Panc1 (cell line): ENCODE measurements around the gene TMEM121.

Source experiments
- CTCF ChIP-seq: fragments of 450-650 bp; IDR thresholded peaks from 2 replicates; pipeline ENCODE4 v1.5.1; 2017; ENCODE audit warnings: mild to moderate bottlenecking
- POLR2AphosphoS5 ChIP-seq: IDR thresholded peaks from 2 replicates; pipeline ENCODE4 v1.6.1; 2012; ENCODE audit warnings: mild to moderate bottlenecking, low read depth, low read length, moderate library complexity
- REST ChIP-seq, 2 experiments: IDR thresholded peaks; 2 replicates each; pipeline ENCODE4 v1.6.1; 2011 to 2012; ENCODE audit warnings: low read depth in 2 of 2, control low read depth in 1 of 2, low read length in 1 of 2, mild to moderate bottlenecking in 1 of 2, moderate library complexity in 1 of 2; ENCODE audit not compliant: insufficient read depth in 1 of 2

DNA sequence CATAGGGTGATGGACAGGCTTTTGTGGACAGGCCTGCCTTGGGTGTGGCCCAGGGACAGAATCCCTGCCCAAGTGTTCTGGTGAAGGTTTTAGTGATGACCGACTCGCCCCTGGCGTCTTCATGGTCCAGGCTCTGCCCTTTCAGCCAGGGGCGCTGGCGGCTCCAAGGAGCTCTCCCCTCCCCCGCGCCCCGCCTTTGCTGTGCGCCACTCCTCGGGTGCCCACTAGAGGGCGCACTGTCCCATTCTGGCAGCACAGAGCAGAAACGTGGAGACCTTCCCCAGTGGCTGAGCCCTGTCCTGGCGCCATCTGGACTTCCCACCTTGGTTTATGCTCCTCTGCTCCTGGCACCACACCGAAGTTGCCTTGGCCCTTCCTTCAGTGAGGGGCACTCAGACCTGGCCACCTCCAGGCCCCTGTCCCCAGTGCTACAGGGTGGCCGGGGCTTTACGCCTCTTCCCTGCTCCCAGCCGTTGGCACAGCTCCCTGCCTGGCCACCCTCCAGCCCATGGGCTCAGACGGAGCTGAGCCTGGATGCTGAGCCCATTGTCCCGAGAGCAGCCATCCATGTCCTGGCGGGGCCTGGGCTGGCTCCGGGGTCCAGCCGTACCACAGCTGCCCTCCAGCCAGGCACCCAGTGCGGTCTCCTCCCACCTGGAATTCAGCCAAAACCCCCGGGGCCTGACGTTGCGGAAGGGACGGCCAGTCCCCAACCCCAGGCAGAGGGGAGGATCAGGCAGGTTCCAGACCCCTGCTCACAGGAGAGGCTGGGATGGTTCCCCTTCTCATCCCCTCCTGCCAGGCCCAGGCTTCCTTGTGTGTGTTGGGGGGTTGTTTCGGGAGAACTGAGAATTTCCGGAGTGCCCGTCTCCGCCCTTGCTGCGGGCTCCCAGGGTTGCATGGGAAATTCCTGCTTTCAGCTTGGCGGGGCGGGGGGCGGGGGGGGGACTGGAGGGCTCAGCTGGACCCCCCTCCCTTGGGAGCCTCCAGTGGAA is 45.3 kb upstream of the TMEM121 start:
- TF ChIP-seq REST (IDR thresholded peaks at IDR 0.05; ENCODE audit: insufficient read depth in 1 of 2, low read depth in 2 of 2, low read length in 1 of 2) (no peak), CTCF (peak; percentile 94), POLR2AphosphoS5 (peak; percentile 66)
